HG03378 (cell line): ENCODE measurements around the gene ERBB4.

Experiments used
- ATAC-seq: cut with Tn5 transposase; IDR thresholded peaks from one replicate; pipeline ENCODE4 v1.9.1; 2021; ENCODE audit warnings: mild to moderate bottlenecking, moderate library complexity; ENCODE audit not compliant: unreplicated experiment

Gene ERBB4

GRCh38 chr2:212367431-212367830 is 171.2 kb downstream of the ERBB4 start:
- no peak for ATAC-seq

GRCh38 chr2:212364112-212364985 is 174.3 kb downstream of the ERBB4 start:
- no peak for ATAC-seq

GRCh38 chr2:212361174-212361756 is 177.3 kb downstream of the ERBB4 start:
- ATAC-seq = no peak

- no peak for ATAC-seq
Measured at GRCh38 chr2:212360068-212360460, 178.5 kb downstream of the ERBB4 start.

- no peak for ATAC-seq
Measured at GRCh38 chr2:212359425-212360067, 179.1 kb downstream of the ERBB4 start.

GRCh38 chr2:212357606-212358005 is 181.0 kb downstream of the ERBB4 start:
- ATAC-seq = no peak

GRCh38 chr2:212354382-212354781 is 184.2 kb downstream of the ERBB4 start:
- ATAC-seq = no peak

GRCh38 chr2:212348501-212348900 is 190.1 kb downstream of the ERBB4 start:
- ATAC-seq = no peak

GRCh38 chr2:212346865-212347264 is 191.7 kb downstream of the ERBB4 start:
- ATAC-seq = no peak

- ATAC-seq = no peak
Measured at GRCh38 chr2:212345966-212346365, 192.6 kb downstream of the ERBB4 start.

- no peak for ATAC-seq
Measured at GRCh38 chr2:212344131-212344530, 194.5 kb downstream of the ERBB4 start.

- ATAC-seq = no peak
Measured at GRCh38 chr2:212343167-212343566, 195.4 kb downstream of the ERBB4 start.

- no peak for ATAC-seq
Measured at GRCh38 chr2:212337486-212338343, 200.9 kb downstream of the ERBB4 start.

- no peak for ATAC-seq
Measured at GRCh38 chr2:212337036-212337435, 201.6 kb downstream of the ERBB4 start.

- no peak for ATAC-seq
Measured at GRCh38 chr2:212330263-212330662, 208.3 kb downstream of the ERBB4 start.

- ATAC-seq = no peak
Measured at GRCh38 chr2:212328712-212329496, 209.7 kb downstream of the ERBB4 start.

- no peak for ATAC-seq
Measured at GRCh38 chr2:212328136-212328535, 210.5 kb downstream of the ERBB4 start.

GRCh38 chr2:212327171-212327809 is 211.3 kb downstream of the ERBB4 start:
- ATAC-seq = no peak

GRCh38 chr2:212318636-212319035 is 220.0 kb downstream of the ERBB4 start:
- ATAC-seq = no peak

GRCh38 chr2:212314680-212315079 is 223.9 kb downstream of the ERBB4 start:
- ATAC-seq = no peak
